Esophagus squamous epithelium (tissue), 5 donors: ENCODE results near the gene MINDY4. TPM values are rescaled to one million over a fixed set of nuclear protein-coding genes. Genes with fewer than 3 reads are reported as not detected.

Experiments used
- DNase-seq: peaks from one replicate; lab custom pipeline; 2025; lab: John Stamatoyannopoulos, UW
- H3K27ac ChIP-seq, 4 donors: fragments of 200-600 bp; sonication (generic); one replicate each; pipeline ENCODE4 v1.5.1; 2016 to 2019; ENCODE audit warnings: mild to moderate bottlenecking in 1 of 4
- H3K27me3 ChIP-seq, 4 donors: fragments of 200-600 bp; sonication (generic); 1 replicate in 3 of 4; 2 replicates in 1 of 4; pipeline versions ENCODE4 v1.5.1 to v1.6.0; 2017 to 2021; ENCODE audit warnings: antibody characterized with exemption in 1 of 4
- H3K36me3 ChIP-seq, 3 donors: fragments of 200-600 bp; sonication (generic); one replicate each; pipeline ENCODE4 v1.5.1; 2016 to 2019
- H3K4me1 ChIP-seq, 3 donors: fragments of 200-600 bp; sonication (generic); one replicate each; pipeline ENCODE4 v1.5.1; 2017 to 2019
- H3K4me3 ChIP-seq, 4 donors: fragments of 200-600 bp; sonication (generic); 1 replicate in 3 of 4; 2 replicates in 1 of 4; pipeline ENCODE4 v1.5.1; 2016 to 2019; ENCODE audit warnings: mild to moderate bottlenecking in 2 of 4, moderate library complexity in 1 of 4
- H3K9me3 ChIP-seq, 3 donors: fragments of 200-600 bp; sonication (generic); one replicate each; pipeline ENCODE4 v1.5.1; 2016 to 2019
- CTCF ChIP-seq, 6 experiments: fragments of 450-650 bp in 4 of 6; fragments of 200-600 bp in 2 of 6; sonication (generic) in 2 of 6; IDR thresholded peaks; one replicate each; pipeline ENCODE4 v1.5.1; 2016 to 2019; ENCODE audit warnings: antibody characterized with exemption in 6 of 6, mild to moderate bottlenecking in 4 of 6, moderate library complexity in 4 of 6
- POLR2A ChIP-seq, 4 donors: fragments of 450-650 bp; IDR thresholded peaks; one replicate each; pipeline ENCODE4 v1.6.1; 2017; ENCODE audit warnings: antibody characterized with exemption in 4 of 4, mild to moderate bottlenecking in 4 of 4, moderate library complexity in 3 of 4
- WGBS, 2 donors: methylation state at CpG; one replicate each; pipeline ENCODE4 v1.1.5; 2018; 5-methylcytosine and 5-hydroxymethylcytosine counted together
- intact Hi-C: fragments of 100-400 bp; cut with DNase I; formaldehyde crosslinking; loops from one replicate; pipeline ENCODE4 v1.15.0; 2022
- total RNA-seq, 4 donors: library from RNA; depleted of rRNA; stranded (reverse); fragments of >200 nt; gene quantifications; one replicate each; pipeline ENCODE4 v1.1.0, GENCODE V29; 2016
- donor health status: DM: yes; HTN: yes; CAD: no.

Gene MINDY4
- total RNA-seq, 4 donors from 2014 or later, result 2.5 to 6.3 (median 3.3) TPM

- no peaks in the 10 kb centered on the region for H3K27me3 ChIP-seq
- TF ChIP-seq CTCF (IDR thresholded peaks at IDR 0.05) (no peak), POLR2A (IDR thresholded peaks at IDR 0.05) (no peak)
- DNase-seq, result no peak
- H3K4me1 ChIP-seq, result peaks cover 9 to 78% (median 38%) of the 10 kb centered on the region in 3 donors
- peak overlapping the region in 3 of 4 donors; percentile 36 to 74 (median 46) for H3K27ac ChIP-seq
- WGBS, 2 donors, result 30 to 53% methylated on average over 4 to 11 of the region's 13 CpGs
- H3K36me3 ChIP-seq, result no peaks in the 10 kb centered on the region
- H3K4me3 ChIP-seq, result no peak overlapping the region
- no peaks in the 10 kb centered on the region for H3K9me3 ChIP-seq
- intact Hi-C loops, result no loop called here
These were observed 125.8 kb downstream of the MINDY4 start for GRCh38 chr7:30896783-30897637.

GRCh38 chr7:30897770-30898169 is 126.6 kb downstream of the MINDY4 start:
- H3K4me1 ChIP-seq, result peaks cover 9 to 77% (median 38%) of the 10 kb centered on the region in 3 donors
- no peaks in the 10 kb centered on the region for H3K36me3 ChIP-seq
- no peaks in the 10 kb centered on the region for H3K27me3 ChIP-seq
- WGBS, 2 donors, result 80 to 84% methylated on average over 2 of the region's 2 CpGs
- peak overlapping the region in 3 of 4 donors; percentile 36 to 74 (median 46) for H3K27ac ChIP-seq
- intact Hi-C loops, result no loop called here
- no peak overlapping the region for H3K4me3 ChIP-seq
- H3K9me3 ChIP-seq, result no peaks in the 10 kb centered on the region
- DNase-seq, result no peak
- TF ChIP-seq POLR2A (IDR thresholded peaks at IDR 0.05) (no peak), CTCF (IDR thresholded peaks at IDR 0.05) (no peak)

GRCh38 chr7:30898411-30898810 is 127.2 kb downstream of the MINDY4 start:
- Histone ChIP-seq H3K4me3 (no peak overlapping the region), H3K36me3 (no peaks in the 10 kb centered on the region), H3K4me1 (peaks cover 9 to 71% (median 38%) of the 10 kb centered on the region in 3 donors), H3K27ac (peak overlapping the region in 3 of 4 donors; percentile 46 to 74 (median 57)), H3K27me3 (no peaks in the 10 kb centered on the region), H3K9me3 (no peaks in the 10 kb centered on the region)
- no peak for TF ChIP-seq POLR2A (IDR thresholded peaks at IDR 0.05)
- TF ChIP-seq CTCF (IDR thresholded peaks at IDR 0.05), result no peak
- WGBS, 2 donors, result 50 to 75% methylated on average over 5 to 8 of the region's 12 CpGs
- DNase-seq, result no peak
- intact Hi-C loops, result no loop called here

GRCh38 chr7:30899066-30899465 is 127.8 kb downstream of the MINDY4 start:
- WGBS, 2 donors, result 92 to 96% methylated on average over 5 to 7 of the region's 7 CpGs

More at GRCh38 chr7:30899066-30899465, 127.8 kb downstream of the MINDY4 start:
- Histone ChIP-seq H3K4me1 (peaks cover 9 to 64% (median 32%) of the 10 kb centered on the region in 3 donors), H3K27ac (peak overlapping the region in 3 of 4 donors; percentile 46 to 75 (median 74)), H3K9me3 (no peaks in the 10 kb centered on the region), H3K27me3 (no peaks in the 10 kb centered on the region), H3K36me3 (no peaks in the 10 kb centered on the region), H3K4me3 (no peak overlapping the region)
- TF ChIP-seq POLR2A (IDR thresholded peaks at IDR 0.05) (no peak), CTCF (IDR thresholded peaks at IDR 0.05) (no peak)
- intact Hi-C loops, result no loop called here
- DNase-seq, result no peak
